A549 (cell line): ENCODE measurements around the gene AFF2. TPM values are rescaled to one million over a fixed set of nuclear protein-coding genes. Genes with fewer than 3 reads are reported as not detected.

Experiments used
- ATAC-seq, 2 experiments: fragments of 200-7000 bp in 1 of 2; fragments of >200 bp in 1 of 2; cut with Nextera tagmentation in 1 of 2; cut with Tn5 transposase in 1 of 2; 3 replicates each; pipeline versions ENCODE4 v1.8.0 to v1.9.1; 2018 to 2020; ENCODE audit warnings: mild to moderate bottlenecking in 1 of 2, moderate library complexity in 1 of 2
- CTCF ChIA-PET: fragments of 300-600 bp; sonication (Branson Sonifier 250); formaldehyde crosslinking; extraction: SDS; loops from one replicate; lab custom pipeline; 2021; ENCODE audit warnings: antibody characterized with exemption, inconsistent platforms; lab: Yijun Ruan, JAX
- POLR2A ChIA-PET: fragments of 350-600 bp; formaldehyde crosslinking; extraction: SDS; loops from one replicate; lab custom pipeline; 2021; ENCODE audit warnings: antibody characterized with exemption, inconsistent platforms; lab: Yijun Ruan, JAX
- DNase-seq, 2 experiments: peaks; one replicate each; pipeline versions ENCODE4 v3.0.0 to v3.0.0-alpha.2; 2011 to 2016; ENCODE audit warnings: low read depth in 1 of 2, low spot score in 1 of 2
- FAIRE-seq: peaks from 2 replicates; lab custom pipeline; 2011; peaks lifted over from hg19 to GRCh38; lab: Jason Lieb, UNC
- H3K27ac ChIP-seq, 2 experiments: fragments of >200 bp; sonication (Bioruptor Twin); formaldehyde crosslinking; 3 replicates each; pipeline ENCODE4 v1.5.1; 2016 to 2017
- H3K4me1 ChIP-seq: fragments of >200 bp; sonication (Bioruptor Twin); formaldehyde crosslinking; 3 replicates; pipeline ENCODE4 v1.6.1; 2016
- H3K4me2 ChIP-seq: fragments of >200 bp; sonication (Bioruptor Twin); formaldehyde crosslinking; 3 replicates; pipeline ENCODE4 v1.6.1; 2016
- H3K4me3 ChIP-seq: fragments of >200 bp; sonication (Bioruptor Twin); formaldehyde crosslinking; 3 replicates; pipeline ENCODE4 v1.5.1; 2016
- H3K9me3 ChIP-seq: fragments of >200 bp; sonication (Bioruptor Twin); formaldehyde crosslinking; 3 replicates; pipeline ENCODE4 v1.6.1; 2016
- CBX8 ChIP-seq: fragments of 200-600 bp; sonication (generic); IDR thresholded peaks from 2 replicates; pipeline ENCODE4 v1.6.1; 2016
- CHD2 ChIP-seq: fragments of 150-350 bp; IDR thresholded peaks from 2 replicates; pipeline ENCODE4 v1.6.1; 2014; ENCODE audit warnings: low read length; ENCODE audit not compliant: partially characterized antibody
- CHD4 ChIP-seq: fragments of 200-600 bp; sonication (generic); IDR thresholded peaks from 2 replicates; pipeline ENCODE4 v1.6.1; 2016; ENCODE audit warnings: antibody characterized with exemption, mild to moderate bottlenecking, borderline replicate concordance
- ELK1 ChIP-seq: fragments of 150-350 bp; IDR thresholded peaks from 2 replicates; pipeline ENCODE4 v1.6.1; 2014; ENCODE audit warnings: low read depth, mild to moderate bottlenecking, low read length
- EP300 ChIP-seq, 2 experiments: fragments of >200 bp; sonication (Bioruptor Twin); formaldehyde crosslinking; IDR thresholded peaks; 2 replicates in 1 of 2; 3 replicates in 1 of 2; pipeline ENCODE4 v1.6.1; 2016 to 2017
- ESRRA ChIP-seq: fragments of 150-350 bp; IDR thresholded peaks from 2 replicates; pipeline ENCODE4 v1.6.1; 2014; ENCODE audit warnings: mild to moderate bottlenecking, low read length, borderline replicate concordance
- FOXS1 ChIP-seq: fragments of 250-450 bp; sonication (Bioruptor Pico); IDR thresholded peaks from 2 replicates; pipeline ENCODE4 v1.5.0; 2020; ENCODE audit warnings: mild to moderate bottlenecking, moderate library complexity
- GATA3 ChIP-seq: IDR thresholded peaks from 2 replicates; pipeline ENCODE4 v1.6.1; 2012; ENCODE audit warnings: borderline replicate concordance
- HEYL ChIP-seq: fragments of 250-450 bp; sonication (Bioruptor Pico); IDR thresholded peaks from 2 replicates; pipeline ENCODE4 v1.8.0; 2021; ENCODE audit warnings: mild to moderate bottlenecking, moderate library complexity
- HMGXB4 ChIP-seq: fragments of 250-450 bp; sonication (Bioruptor Pico); IDR thresholded peaks from 2 replicates; pipeline ENCODE4 v1.5.0; 2021; ENCODE audit warnings: mild to moderate bottlenecking, moderate library complexity, borderline replicate concordance
- HOXA7 ChIP-seq: fragments of 250-450 bp; sonication (Bioruptor Pico); IDR thresholded peaks from 2 replicates; pipeline ENCODE4 v1.5.0; 2020; ENCODE audit warnings: mild to moderate bottlenecking, moderate library complexity
- HOXB13 ChIP-seq: fragments of 250-450 bp; sonication (Bioruptor Pico); IDR thresholded peaks from 2 replicates; pipeline ENCODE4 v1.5.0; 2020; ENCODE audit warnings: low read depth, mild to moderate bottlenecking, moderate library complexity
- HOXB5 ChIP-seq: fragments of 250-450 bp; sonication (Bioruptor Pico); IDR thresholded peaks from 2 replicates; pipeline ENCODE4 v1.5.0; 2020; ENCODE audit warnings: mild to moderate bottlenecking, moderate library complexity
- KDM1A ChIP-seq: fragments of 200-600 bp; sonication (generic); IDR thresholded peaks from 2 replicates; pipeline ENCODE4 v1.6.1; 2016; ENCODE audit warnings: low read depth, mild to moderate bottlenecking
- KDM5A ChIP-seq: fragments of 200-600 bp; sonication (generic); IDR thresholded peaks from 2 replicates; pipeline ENCODE4 v1.6.1; 2016; ENCODE audit warnings: antibody characterized with exemption, mild to moderate bottlenecking
- MAFK ChIP-seq: fragments of 450-650 bp; IDR thresholded peaks from 2 replicates; pipeline ENCODE4 v1.6.1; 2014; ENCODE audit not compliant: partially characterized antibody
- MAX ChIP-seq: IDR thresholded peaks from 2 replicates; pipeline ENCODE4 v1.6.1; 2012
- MAZ ChIP-seq: fragments of 150-350 bp; IDR thresholded peaks from 2 replicates; pipeline ENCODE4 v1.6.1; 2014; ENCODE audit warnings: antibody characterized with exemption, low read depth, low read length, borderline replicate concordance
- NR3C1 ChIP-seq: fragments of >200 bp; sonication (Bioruptor Twin); formaldehyde crosslinking; IDR thresholded peaks from 3 replicates; pipeline ENCODE4 v1.6.1; 2017
- POLR2A ChIP-seq: IDR thresholded peaks from 2 replicates; pipeline ENCODE4 v1.6.1; 2012; ENCODE audit warnings: mild to moderate bottlenecking, low read length
- RFX5 ChIP-seq: fragments of 450-650 bp; IDR thresholded peaks from 2 replicates; pipeline ENCODE4 v1.7.1; 2014; ENCODE audit warnings: antibody characterized with exemption, mild to moderate bottlenecking, moderate library complexity
- SREBF2 ChIP-seq: fragments of 450-650 bp; IDR thresholded peaks from 2 replicates; pipeline ENCODE4 v1.6.1; 2014; ENCODE audit warnings: mild to moderate bottlenecking, moderate library complexity
- TFCP2L1 ChIP-seq: fragments of 250-450 bp; sonication (Bioruptor Pico); IDR thresholded peaks from 2 replicates; pipeline ENCODE4 v1.5.0; 2021; ENCODE audit warnings: mild to moderate bottlenecking
- WGBS: methylation state at CpG from one replicate; pipeline ENCODE4 v1.1.6; 2017; ENCODE audit errors: missing lambda C conversion rate; 5-methylcytosine and 5-hydroxymethylcytosine counted together
- polyA plus RNA-seq, 4 experiments: library from polyadenylated mRNA; depleted of rRNA in 3 of 4; stranded (reverse); fragments of >200 nt; fragmentation: RNase III in 1 of 4; extraction: RNeasy Plus Mini Kit Qiagen cat#74134 plus additional on column Dnase treatment in 1 of 4; gene quantifications; 2 replicates in 3 of 4; 3 replicates in 1 of 4; pipeline ENCODE4 v1.2.3, GENCODE V29; 2011 to 2017

AFF2 gene
- polyA plus RNA-seq, 2 of the 4 experiments (the other 2 are of a cell fraction) = 0.04 TPM; not detected in 1

GRCh38 chrX:148991502-148991901 is 491.1 kb downstream of the AFF2 start:
- CTCF ChIA-PET = interaction anchor here (1.7 kb wide), 1 partner anchor 8 kb away, joined by 3 read pairs; no protein-coding TSS in a partner anchor
- Histone ChIP-seq H3K27ac (no peak overlapping the region), H3K4me1 (no peaks in the 10 kb centered on the region), H3K9me3 (no peaks in the 10 kb centered on the region), H3K4me2 (no peak overlapping the region), H3K4me3 (no peak overlapping the region)
- POLR2A ChIA-PET = no interaction called here
- FAIRE-seq (no peak), ATAC-seq (no peak), DNase-seq (no peak)
- WGBS = 0% methylated on average over 1 of the region's 1 CpG
- no peak for TF ChIP-seq CHD4
- no peak for TF ChIP-seq CHD2
- no peak for TF ChIP-seq POLR2A
- no peak for TF ChIP-seq MAFK
- no peak for TF ChIP-seq HOXA7 (CRISPR knock-in tag)
- TF ChIP-seq TFCP2L1 (CRISPR knock-in tag) = no peak
- TF ChIP-seq GATA3 = no peak
- no peak for TF ChIP-seq FOXS1 (CRISPR knock-in tag)
- TF ChIP-seq HOXB5 (CRISPR knock-in tag) = no peak
- TF ChIP-seq EP300 (IDR thresholded peaks at IDR 0.05) = no peak
- TF ChIP-seq HEYL (CRISPR knock-in tag) = no peak
- no peak for TF ChIP-seq KDM5A
- no peak for TF ChIP-seq RFX5
- TF ChIP-seq NR3C1 = no peak
- no peak for TF ChIP-seq HOXB13 (CRISPR knock-in tag)
- no peak for TF ChIP-seq HMGXB4 (CRISPR knock-in tag)
- no peak for TF ChIP-seq MAZ

- Histone ChIP-seq H3K4me1 (no peaks in the 10 kb centered on the region), H3K27ac (no peak overlapping the region), H3K4me3 (no peak overlapping the region)
- no peak for ATAC-seq
- TF ChIP-seq ELK1 (no peak), CBX8 (no peak), EP300 (IDR thresholded peaks at IDR 0.05) (no peak), RFX5 (no peak), MAX (no peak), KDM5A (no peak)
- TF ChIP-seq, all 56 proteins: peak for 0
- H3K4me2 ChIP-seq = no peak overlapping the region
- ChIA-PET POLR2A (no interaction called here), CTCF (no interaction called here)
- DNase-seq (no peak), FAIRE-seq (no peak)
- 20% methylated on average over 1 of the region's 3 CpGs for WGBS
- no peaks in the 10 kb centered on the region for H3K9me3 ChIP-seq
Measured at GRCh38 chrX:148995661-148996060, 495.2 kb downstream of the AFF2 start.

- no peak overlapping the region for H3K4me2 ChIP-seq
- ChIA-PET POLR2A (no interaction called here), CTCF (interaction anchor here (0.6 kb wide), 1 partner anchor 270 kb away, joined by 4 read pairs; no protein-coding TSS in a partner anchor)
- FAIRE-seq = no peak
- H3K27ac ChIP-seq = no peak overlapping the region
- H3K4me1 ChIP-seq = no peaks in the 10 kb centered on the region
- H3K9me3 ChIP-seq = no peaks in the 10 kb centered on the region
- 0% methylated on average over 3 of the region's 3 CpGs for WGBS
- TF ChIP-seq CBX8 (no peak), KDM1A (no peak), ESRRA (no peak), KDM5A (no peak), SREBF2 (no peak)
- ATAC-seq = no peak
- DNase-seq = no peak
- H3K4me3 ChIP-seq = no peak overlapping the region
Measured at GRCh38 chrX:149002320-149002719, 501.9 kb downstream of the AFF2 start.
